GM06990 (cell line): Measurements from ENCODE around the gene GRK5.
"Not testable (repeated sequence)": the region's sequence is repeated elsewhere in the genome, so short reads cannot be mapped to it uniquely, and the experiment has no call there.

ENCODE experiments used
- DNase-seq: peaks from one replicate; pipeline ENCODE4 v3.0.0-alpha.2; 2011; ENCODE audit not compliant: insufficient read length; ENCODE audit errors: extremely low read depth
- H3K27me3 ChIP-seq: replicated peaks from 2 replicates; pipeline ENCODE4 v1.6.0; 2011; ENCODE audit warnings: low read length; ENCODE audit not compliant: control insufficient read depth, insufficient read depth
- H3K36me3 ChIP-seq: 2 replicates; pipeline ENCODE4 v1.5.1; 2011; ENCODE audit warnings: low read length; ENCODE audit not compliant: control insufficient read depth, insufficient read depth
- H3K4me3 ChIP-seq: replicated peaks from 2 replicates; pipeline ENCODE4 v1.5.1; 2011; ENCODE audit warnings: low read depth, mild to moderate bottlenecking, control low read depth, low read length
- TF ChIP-seq, protein P1 (sequence below): IDR thresholded peaks from 2 replicates; pipeline ENCODE4 v1.5.1; 2011; ENCODE audit warnings: low read length, control low read depth, mild to moderate bottlenecking, inconsistent platforms; ENCODE audit not compliant: insufficient read depth, poor library complexity, severe bottlenecking

Gene GRK5

GRCh38 chr10:119275085-119275484 lies 67.7 kb downstream of the GRK5 start:
- H3K27me3 ChIP-seq: no peaks in the 10 kb centered on the region
- DNase-seq: no peak
- TF ChIP-seq, protein P1, sequence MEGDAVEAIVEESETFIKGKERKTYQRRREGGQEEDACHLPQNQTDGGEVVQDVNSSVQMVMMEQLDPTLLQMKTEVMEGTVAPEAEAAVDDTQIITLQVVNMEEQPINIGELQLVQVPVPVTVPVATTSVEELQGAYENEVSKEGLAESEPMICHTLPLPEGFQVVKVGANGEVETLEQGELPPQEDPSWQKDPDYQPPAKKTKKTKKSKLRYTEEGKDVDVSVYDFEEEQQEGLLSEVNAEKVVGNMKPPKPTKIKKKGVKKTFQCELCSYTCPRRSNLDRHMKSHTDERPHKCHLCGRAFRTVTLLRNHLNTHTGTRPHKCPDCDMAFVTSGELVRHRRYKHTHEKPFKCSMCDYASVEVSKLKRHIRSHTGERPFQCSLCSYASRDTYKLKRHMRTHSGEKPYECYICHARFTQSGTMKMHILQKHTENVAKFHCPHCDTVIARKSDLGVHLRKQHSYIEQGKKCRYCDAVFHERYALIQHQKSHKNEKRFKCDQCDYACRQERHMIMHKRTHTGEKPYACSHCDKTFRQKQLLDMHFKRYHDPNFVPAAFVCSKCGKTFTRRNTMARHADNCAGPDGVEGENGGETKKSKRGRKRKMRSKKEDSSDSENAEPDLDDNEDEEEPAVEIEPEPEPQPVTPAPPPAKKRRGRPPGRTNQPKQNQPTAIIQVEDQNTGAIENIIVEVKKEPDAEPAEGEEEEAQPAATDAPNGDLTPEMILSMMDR: no peak

GRCh38 chr10:119276194-119276593 lies 68.8 kb downstream of the GRK5 start:
- not testable (repeated sequence) for H3K4me3 ChIP-seq, DNase-seq, H3K27me3 ChIP-seq, H3K36me3 ChIP-seq

More at GRCh38 chr10:119275085-119275484, 67.7 kb downstream of the GRK5 start:
- Histone ChIP-seq H3K4me3 (no peak overlapping the region), H3K36me3 (no peaks in the 10 kb centered on the region)

GRCh38 chr10:119278126-119278709 lies 70.8 kb downstream of the GRK5 start:
- Histone ChIP-seq H3K36me3 (no peaks in the 10 kb centered on the region), H3K27me3 (no peaks in the 10 kb centered on the region), H3K4me3 (no peak overlapping the region)
- DNase-seq: no peak
- TF ChIP-seq, protein P1: no peak

- H3K4me3 ChIP-seq: no peak overlapping the region
- no peak for DNase-seq
- no peaks in the 10 kb centered on the region for H3K27me3 ChIP-seq
- H3K36me3 ChIP-seq: no peaks in the 10 kb centered on the region
- TF ChIP-seq, protein P1: no peak
Measured at GRCh38 chr10:119279441-119279840, 72.1 kb downstream of the GRK5 start.

DNA sequence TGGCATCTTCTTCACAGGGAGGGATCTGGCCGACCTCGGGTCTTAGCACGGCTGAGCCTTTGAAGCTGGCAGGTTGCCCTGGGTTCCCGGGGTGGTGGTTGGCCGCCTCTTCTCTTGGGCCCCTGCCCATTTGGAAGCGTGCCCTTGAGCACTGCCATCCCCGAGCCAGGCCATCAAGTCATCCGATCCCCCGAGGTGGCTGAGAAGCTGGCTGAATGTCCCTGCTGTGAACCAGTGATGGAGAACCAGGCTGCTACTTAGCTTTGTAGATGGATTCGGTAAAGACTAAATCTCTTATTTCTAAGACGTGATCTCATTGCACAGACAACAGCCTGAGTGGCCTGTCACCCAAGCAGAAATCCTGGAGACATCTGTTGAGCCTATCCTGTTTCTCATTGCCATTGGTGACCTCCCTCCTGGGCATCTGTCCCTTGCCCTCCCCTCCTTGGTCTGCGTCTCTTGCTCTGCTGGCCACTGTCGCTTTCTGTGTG lies 74.3 kb downstream of the GRK5 start:
- no peak overlapping the region for H3K4me3 ChIP-seq
- no peaks in the 10 kb centered on the region for H3K27me3 ChIP-seq
- TF ChIP-seq, protein P1: no peak
- no peaks in the 10 kb centered on the region for H3K36me3 ChIP-seq
- DNase-seq: no peak

- DNase-seq: no peak
- no peak overlapping the region for H3K4me3 ChIP-seq
- TF ChIP-seq, protein P1: no peak
- H3K36me3 ChIP-seq: no peaks in the 10 kb centered on the region
- no peaks in the 10 kb centered on the region for H3K27me3 ChIP-seq
Measured at GRCh38 chr10:119282446-119282845, 75.1 kb downstream of the GRK5 start.
